RKO (cell line): Measurements from ENCODE around the gene ZFP36.
"Not testable (repeated sequence)": the region's sequence is repeated elsewhere in the genome, so short reads cannot be mapped to it uniquely, and the experiment has no call there.

Source experiments
- DNase-seq: peaks from one replicate; pipeline ENCODE4 v3.0.0-alpha.2; 2016; ENCODE audit warnings: low spot score

ZFP36 gene, protein sequence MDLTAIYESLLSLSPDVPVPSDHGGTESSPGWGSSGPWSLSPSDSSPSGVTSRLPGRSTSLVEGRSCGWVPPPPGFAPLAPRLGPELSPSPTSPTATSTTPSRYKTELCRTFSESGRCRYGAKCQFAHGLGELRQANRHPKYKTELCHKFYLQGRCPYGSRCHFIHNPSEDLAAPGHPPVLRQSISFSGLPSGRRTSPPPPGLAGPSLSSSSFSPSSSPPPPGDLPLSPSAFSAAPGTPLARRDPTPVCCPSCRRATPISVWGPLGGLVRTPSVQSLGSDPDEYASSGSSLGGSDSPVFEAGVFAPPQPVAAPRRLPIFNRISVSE

DNA sequence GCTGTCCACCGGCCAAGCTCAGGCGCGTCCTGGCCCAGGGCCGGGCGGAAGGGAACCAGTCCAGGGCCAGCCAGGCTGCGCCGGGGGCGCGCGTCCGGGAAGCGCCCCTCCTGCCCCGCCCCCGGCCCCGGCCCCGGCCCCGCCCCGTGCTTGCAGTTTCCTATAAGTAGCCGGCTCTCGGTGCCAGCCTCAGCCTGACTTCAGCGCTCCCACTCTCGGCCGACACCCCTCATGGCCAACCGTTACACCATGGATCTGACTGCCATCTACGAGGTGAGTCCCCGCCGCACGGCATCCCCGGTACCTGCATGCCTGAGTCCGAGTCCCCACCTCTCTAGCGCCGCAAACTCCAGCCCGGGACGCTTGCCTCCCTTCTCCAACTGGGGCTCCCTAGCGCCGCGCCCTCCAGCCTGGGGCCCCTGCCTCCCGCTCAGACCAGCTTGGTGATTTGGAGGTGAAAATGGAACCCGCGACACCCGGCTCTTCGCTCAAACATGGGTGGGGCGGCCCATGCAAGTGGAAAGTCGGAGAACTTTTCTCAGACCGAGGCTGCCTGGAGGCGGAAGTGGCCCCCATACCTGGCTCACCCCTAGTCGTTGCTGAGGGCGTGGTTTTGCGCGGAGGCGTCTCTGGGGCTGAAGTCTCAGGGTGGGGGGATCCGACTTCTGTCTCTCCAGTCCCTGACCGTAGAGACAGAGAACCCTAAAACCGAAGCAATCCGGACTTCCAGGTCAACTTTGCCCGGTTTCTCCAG, at the start of gene ZFP36:
ZFP36 (plus strand) TSS at position 192 of the 754 bp plus-strand sequence; CDS start at position 250, 58 bp downstream.
- peak; percentile 82 for DNase-seq

- no peak for DNase-seq
Measured at GRCh38 chr19:39359026-39359425, 47.6 kb upstream of the ZFP36 start.

- DNase-seq: no peak
Measured at GRCh38 chr19:39360599-39360998, 46.0 kb upstream of the ZFP36 start.

GRCh38 chr19:39362682-39363657, 43.7 kb upstream of the ZFP36 start:
- no peak for DNase-seq

DNA sequence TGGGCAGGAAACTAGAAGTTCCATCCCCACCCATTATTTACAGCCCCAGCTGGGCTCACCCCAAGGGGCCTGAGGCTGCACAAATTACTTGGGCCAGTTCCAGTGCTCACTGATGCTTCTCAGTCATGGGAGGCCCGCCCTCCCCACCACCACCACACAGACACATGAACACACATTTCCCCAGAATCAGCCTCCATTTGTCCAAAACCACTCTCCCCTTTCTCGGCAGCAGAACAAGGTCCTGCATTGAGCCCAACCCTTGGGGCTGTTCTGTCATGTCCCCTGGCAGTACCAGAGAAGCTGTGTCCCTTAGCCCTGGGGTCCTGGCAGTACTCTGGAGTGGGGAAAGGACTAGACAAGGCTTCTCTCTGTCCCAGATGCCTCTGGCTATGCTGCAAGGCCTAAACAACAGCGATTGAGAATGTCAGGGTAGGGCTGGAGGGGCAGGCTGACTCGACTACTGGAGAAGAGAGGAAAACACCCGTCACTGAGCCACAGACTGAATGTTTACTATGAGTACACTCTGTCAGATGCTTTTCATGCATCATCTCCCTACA, 42.7 kb upstream of the ZFP36 start:
- no peak for DNase-seq

DNA sequence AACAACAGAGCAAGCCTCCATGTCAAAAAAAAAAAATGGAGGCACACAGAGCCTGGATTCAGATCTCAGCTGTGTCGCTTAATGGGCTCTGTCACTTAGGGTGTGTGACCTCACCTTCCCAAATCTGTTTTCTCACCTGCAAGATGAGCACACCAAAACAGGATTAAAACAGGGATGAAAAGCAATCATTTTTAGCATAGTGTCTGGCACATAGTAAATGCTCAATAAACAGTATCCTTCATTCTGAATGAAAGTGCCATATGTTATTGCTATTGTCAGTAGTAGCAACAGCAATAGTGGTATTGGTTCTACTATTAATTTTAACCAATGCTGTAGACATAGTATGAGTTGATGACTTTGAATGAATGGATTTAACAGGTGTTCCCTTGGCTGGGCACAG, 41.1 kb upstream of the ZFP36 start:
- no peak for DNase-seq

GRCh38 chr19:39369200-39369599, 37.4 kb upstream of the ZFP36 start:
- DNase-seq: no peak

- no peak for DNase-seq
Measured at GRCh38 chr19:39370735-39371134, 35.9 kb upstream of the ZFP36 start.

DNA sequence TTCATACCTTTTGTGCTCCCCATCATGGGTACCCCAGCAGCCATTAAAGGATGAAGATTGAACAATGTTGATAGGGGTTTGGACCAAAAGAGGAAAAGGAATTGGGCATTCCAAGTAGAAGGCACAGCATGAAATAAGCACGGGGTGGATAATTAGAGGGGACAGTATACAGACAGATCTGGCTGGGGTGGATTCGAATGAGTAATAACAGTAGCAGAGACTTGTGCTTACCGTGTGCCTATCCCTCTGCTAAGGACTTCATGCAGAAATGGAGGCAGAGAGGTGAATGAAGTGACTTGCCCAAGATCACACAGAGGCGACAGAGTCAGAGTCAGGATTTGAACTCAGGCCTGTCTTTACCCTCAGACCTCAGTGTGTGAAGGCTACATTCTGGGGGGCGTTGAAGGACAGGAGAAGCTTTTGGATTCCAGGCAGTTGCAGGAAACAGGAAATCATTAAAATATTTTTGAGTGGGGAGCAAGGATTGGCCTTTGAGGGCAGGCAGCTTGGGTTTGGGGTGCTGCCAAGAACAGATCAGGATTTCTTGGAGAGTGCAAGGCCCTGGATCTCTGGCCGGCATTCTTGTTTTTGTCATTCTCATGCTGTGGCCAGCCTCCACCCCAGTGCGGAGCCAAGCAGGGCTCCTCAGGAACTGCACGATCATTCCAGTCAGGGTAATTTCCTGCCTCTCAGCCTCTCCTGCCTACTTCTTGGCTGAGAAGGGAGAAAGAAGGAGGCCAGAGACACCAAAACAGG, 34.4 kb upstream of the ZFP36 start:
- DNase-seq: no peak

- DNase-seq: no peak
Measured at GRCh38 chr19:39372941-39373340, 33.7 kb upstream of the ZFP36 start.

- DNase-seq: no peak
Measured at GRCh38 chr19:39375929-39376328, 30.7 kb upstream of the ZFP36 start.

GRCh38 chr19:39377373-39378362, 29.0 kb upstream of the ZFP36 start:
- DNase-seq: no peak

- DNase-seq: not testable (repeated sequence)
Measured at GRCh38 chr19:39379366-39379765, 27.3 kb upstream of the ZFP36 start.

GRCh38 chr19:39379865-39380396, 26.7 kb upstream of the ZFP36 start:
- no peak for DNase-seq

- DNase-seq: no peak
Measured at GRCh38 chr19:39380521-39381502, 25.8 kb upstream of the ZFP36 start.

GRCh38 chr19:39381910-39382611, 24.6 kb upstream of the ZFP36 start:
- DNase-seq: no peak

DNA sequence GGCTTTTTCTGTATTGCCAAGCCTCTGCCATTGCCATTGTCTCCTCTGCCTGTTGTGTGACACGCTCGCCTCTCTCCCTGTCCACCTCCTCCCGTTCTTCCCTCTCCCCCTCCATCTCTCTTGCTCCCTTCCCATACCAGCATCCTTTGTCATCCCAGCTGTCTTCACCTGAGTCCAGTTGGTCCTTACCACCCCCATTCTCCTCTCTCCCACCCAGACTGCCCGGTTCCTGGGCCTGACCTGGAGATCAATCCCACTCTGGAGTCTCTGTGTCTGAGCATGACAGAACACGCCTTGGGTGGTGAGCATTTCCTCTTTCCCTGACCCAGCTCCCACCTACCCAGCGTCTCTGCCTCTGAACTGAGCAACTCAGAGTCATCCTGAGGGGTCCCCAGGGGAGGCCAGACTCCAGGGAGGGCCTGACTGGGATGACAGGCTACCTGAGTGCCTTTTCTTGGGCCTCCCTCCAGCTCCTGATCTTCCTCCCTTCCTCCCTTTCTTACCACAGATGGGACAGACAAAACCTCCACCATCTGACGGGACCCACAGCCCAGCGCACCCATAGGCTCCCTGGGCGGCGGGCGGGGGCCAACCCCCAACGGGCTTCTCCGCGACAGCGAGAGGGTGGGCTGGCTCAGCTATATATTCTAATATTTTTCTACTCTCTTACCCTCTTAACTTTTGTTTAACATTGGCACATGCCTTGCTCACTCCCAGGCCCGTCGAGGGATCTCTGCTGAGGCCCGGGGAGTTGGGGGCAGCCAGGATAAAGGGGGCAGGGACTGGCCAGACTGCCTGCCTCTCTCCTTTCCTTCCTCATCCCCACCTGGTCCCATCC, 23.4 kb upstream of the ZFP36 start:
- DNase-seq: no peak
